ENCODE measurements around the gene KANK3. TPM values are rescaled to one million over a fixed set of nuclear protein-coding genes. Genes with fewer than 3 reads are reported as not detected.
"Not testable (repeated sequence)": the region's sequence is repeated elsewhere in the genome, so short reads cannot be mapped to it uniquely, and the experiment has no call there.

Gene KANK3
- total and polyA plus RNA-seq, 2 donors = 8.1 to 13.0 TPM

DNA sequence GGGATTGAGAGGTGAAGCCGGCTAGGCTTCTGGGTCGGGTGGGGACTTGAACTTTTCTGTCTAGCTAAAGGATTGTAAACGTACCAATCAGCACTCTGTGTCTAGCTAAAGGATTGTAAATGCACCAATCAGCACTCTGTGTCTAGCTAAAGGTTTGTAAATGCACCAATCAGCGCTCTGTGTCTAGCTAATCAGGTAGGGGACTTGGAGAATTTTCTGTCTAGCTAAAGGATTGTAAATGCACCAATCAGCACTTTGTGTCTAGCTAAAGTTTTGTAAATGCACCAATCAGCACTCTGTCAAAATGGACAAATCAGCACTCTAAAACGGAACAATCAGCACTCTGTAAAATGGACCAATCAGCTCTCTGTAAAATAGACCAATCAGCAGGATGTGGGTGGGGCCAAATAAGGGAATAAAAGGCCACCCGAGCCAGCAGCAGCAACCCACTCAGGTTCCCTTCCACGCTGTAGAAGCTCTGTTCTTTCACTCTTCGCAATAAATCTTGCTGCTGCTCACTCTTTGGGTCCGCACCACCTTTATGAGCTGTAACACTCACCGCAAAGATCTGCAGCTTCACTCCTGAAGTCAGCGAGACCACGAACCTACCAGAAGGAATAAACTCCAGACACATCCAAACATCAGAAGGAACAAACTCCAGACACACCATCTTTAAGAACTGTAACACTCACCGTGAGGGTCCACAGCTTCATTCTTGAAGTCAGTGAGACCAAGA is 36.3 kb upstream of the KANK3 start:
- H3K27ac ChIP-seq (ENCODE audit: low read depth); H3K4me3 ChIP-seq (ENCODE audit: low read depth, low read length); DNase-seq (ENCODE audit: extremely low spot score); H3K4me1 ChIP-seq (ENCODE audit: insufficient read depth); H3K36me3 ChIP-seq (ENCODE audit: insufficient read depth): not testable (repeated sequence)
- WGBS = 94% methylated on average over 13 of the region's 13 CpGs

DNA sequence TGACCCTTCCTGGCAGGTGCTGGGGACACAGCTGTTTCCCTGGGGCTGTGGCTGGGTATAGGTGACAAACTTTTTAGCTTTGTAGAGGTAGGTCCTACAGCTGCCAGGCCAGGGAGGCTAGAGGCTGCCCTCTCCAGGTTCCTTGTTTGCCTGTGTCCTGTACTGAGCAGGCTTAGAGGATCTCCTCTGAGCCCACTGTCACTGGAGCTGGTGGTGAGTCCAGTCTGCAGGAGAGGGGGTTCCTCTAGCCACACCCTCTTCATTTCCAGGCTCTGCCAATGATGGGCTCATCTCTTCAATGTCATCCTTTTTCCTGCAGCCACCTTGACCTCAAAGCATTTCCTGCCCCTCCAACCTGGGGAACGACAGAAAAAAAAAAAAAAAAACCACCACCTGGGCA is 34.5 kb upstream of the KANK3 start:
- no peaks in the 10 kb centered on the region for H3K4me1 ChIP-seq (ENCODE audit: insufficient read depth)
- H3K36me3 ChIP-seq (ENCODE audit: insufficient read depth) = peaks cover 3% of the 10 kb centered on the region
- 50% methylated on average over 1 of the region's 1 CpG for WGBS
- H3K4me3 ChIP-seq (ENCODE audit: low read depth, low read length) = no peak overlapping the region
- DNase-seq (ENCODE audit: extremely low spot score) = no peak
- no peak overlapping the region for H3K27ac ChIP-seq (ENCODE audit: low read depth)

DNA sequence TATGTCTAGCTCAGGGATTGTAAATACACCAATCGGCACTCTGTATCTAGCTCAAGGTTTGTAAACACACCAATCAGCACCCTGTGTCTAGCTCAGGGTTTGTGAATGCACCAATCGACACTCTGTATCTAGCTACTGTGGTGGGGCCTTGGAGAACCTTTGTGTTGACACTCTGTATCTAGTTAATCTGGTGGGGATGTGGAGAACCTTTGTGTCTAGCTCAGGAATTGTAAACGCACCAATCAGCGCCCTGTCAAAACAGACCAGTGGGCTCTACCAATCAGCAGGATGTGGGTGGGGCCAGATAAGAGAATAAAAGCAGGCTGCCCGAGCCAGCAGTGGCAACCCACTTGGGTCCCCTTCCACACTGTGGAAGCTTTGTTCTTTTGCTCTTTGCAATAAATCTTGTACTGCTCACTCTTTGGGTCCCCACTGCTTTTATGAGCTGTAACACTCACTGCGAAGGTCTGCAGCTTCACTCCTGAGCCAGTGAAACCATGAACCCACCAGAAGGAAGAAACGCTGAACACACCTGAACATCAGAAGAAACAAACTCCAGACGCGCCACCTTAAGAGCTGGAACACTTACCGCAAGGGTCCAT is 33.4 kb upstream of the KANK3 start:
- WGBS = 84% methylated on average over 10 of the region's 10 CpGs
- DNase-seq (ENCODE audit: extremely low spot score); H3K27ac ChIP-seq (ENCODE audit: low read depth); H3K36me3 ChIP-seq (ENCODE audit: insufficient read depth); H3K4me1 ChIP-seq (ENCODE audit: insufficient read depth); H3K4me3 ChIP-seq (ENCODE audit: low read depth, low read length): not testable (repeated sequence)

- not testable (repeated sequence) for H3K27ac ChIP-seq (ENCODE audit: low read depth); H3K36me3 ChIP-seq (ENCODE audit: insufficient read depth); H3K4me3 ChIP-seq (ENCODE audit: low read depth, low read length); H3K4me1 ChIP-seq (ENCODE audit: insufficient read depth); DNase-seq (ENCODE audit: extremely low spot score)
- WGBS = 96% methylated on average over 32 of the region's 32 CpGs
Measured at GRCh38 chr19:8375766-8376165, 32.7 kb upstream of the KANK3 start.

DNA sequence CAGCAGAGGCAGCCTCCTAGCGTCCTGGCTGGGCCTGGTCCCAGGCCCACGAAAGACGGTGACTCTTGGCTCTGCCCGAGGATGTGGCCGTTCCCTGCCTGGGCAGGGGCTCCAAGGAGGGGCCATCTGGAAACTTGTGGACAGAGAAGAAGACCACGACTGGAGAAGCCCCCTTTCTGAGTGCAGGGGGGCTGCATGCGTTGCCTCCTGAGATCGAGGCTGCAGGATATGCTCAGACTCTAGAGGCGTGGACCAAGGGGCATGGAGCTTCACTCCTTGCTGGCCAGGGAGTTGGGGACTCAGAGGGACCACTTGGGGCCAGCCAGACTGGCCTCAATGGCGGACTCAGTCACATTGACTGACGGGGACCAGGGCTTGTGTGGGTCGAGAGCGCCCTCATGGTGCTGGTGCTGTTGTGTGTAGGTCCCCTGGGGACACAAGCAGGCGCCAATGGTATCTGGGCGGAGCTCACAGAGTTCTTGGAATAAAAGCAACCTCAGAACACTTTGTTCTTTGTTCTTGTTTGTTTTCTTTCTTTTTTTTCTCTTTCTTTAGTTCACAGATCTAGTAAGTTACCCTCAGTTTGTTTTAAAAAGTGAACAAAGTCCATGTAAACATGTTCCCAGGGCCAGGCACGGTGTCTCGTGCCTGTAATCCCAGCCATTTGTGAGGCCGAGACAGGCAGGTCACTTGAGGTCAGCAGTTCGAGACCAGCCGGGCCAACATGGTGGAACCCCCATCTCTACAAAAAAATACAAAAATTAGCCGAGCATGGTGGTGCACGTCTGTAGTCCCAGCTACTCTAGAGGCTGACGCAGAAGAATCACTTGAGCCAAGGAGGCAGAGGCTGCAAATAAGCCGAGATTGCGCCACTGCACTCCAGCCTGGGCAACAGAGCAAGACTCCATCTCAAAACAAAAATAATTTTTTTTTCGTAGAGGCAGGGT is 31.1 kb upstream of the KANK3 start:
- 89% methylated on average over 26 of the region's 26 CpGs for WGBS
- DNase-seq (ENCODE audit: extremely low spot score) = no peak
- Histone ChIP-seq H3K4me1 (ENCODE audit: insufficient read depth) (no peaks in the 10 kb centered on the region), H3K4me3 (ENCODE audit: low read depth, low read length) (no peak overlapping the region), H3K27ac (ENCODE audit: low read depth) (no peak overlapping the region), H3K36me3 (ENCODE audit: insufficient read depth) (peaks cover 3% of the 10 kb centered on the region)

DNA sequence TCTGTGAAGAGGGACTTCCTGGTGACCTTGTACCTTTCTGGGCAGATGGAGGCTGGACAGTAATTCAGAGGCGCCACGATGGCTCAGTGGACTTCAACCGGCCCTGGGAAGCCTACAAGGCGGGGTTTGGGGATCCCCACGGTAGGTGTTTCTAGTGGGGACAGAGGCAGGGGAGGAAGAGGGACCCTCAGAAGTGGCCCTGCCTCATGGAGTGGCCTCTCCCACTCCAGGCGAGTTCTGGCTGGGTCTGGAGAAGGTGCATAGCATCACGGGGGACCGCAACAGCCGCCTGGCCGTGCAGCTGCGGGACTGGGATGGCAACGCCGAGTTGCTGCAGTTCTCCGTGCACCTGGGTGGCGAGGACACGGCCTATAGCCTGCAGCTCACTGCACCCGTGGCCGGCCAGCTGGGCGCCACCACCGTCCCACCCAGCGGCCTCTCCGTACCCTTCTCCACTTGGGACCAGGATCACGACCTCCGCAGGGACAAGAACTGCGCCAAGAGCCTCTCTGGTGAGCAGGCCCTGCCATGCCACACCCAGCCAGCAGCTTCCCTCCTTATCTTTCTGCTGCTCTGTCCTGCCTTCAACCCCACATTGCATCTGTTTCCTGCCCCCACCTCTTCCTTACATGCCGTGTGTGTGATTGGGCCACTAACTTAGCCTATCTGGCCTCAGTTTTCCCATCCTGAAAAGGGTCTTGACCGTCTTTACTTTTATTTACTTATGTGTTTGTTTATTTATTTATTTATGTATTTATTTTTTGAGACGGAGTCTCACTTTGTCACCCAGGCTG is 28.1 kb upstream of the KANK3 start:
- Histone ChIP-seq H3K27ac (ENCODE audit: low read depth) (no peak overlapping the region), H3K4me1 (ENCODE audit: insufficient read depth) (peaks cover 2% of the 10 kb centered on the region), H3K36me3 (ENCODE audit: insufficient read depth) (peaks cover 3% of the 10 kb centered on the region), H3K4me3 (ENCODE audit: low read depth, low read length) (no peak overlapping the region)
- WGBS = 87% methylated on average over 28 of the region's 28 CpGs
- no peak for DNase-seq (ENCODE audit: extremely low spot score)

DNA sequence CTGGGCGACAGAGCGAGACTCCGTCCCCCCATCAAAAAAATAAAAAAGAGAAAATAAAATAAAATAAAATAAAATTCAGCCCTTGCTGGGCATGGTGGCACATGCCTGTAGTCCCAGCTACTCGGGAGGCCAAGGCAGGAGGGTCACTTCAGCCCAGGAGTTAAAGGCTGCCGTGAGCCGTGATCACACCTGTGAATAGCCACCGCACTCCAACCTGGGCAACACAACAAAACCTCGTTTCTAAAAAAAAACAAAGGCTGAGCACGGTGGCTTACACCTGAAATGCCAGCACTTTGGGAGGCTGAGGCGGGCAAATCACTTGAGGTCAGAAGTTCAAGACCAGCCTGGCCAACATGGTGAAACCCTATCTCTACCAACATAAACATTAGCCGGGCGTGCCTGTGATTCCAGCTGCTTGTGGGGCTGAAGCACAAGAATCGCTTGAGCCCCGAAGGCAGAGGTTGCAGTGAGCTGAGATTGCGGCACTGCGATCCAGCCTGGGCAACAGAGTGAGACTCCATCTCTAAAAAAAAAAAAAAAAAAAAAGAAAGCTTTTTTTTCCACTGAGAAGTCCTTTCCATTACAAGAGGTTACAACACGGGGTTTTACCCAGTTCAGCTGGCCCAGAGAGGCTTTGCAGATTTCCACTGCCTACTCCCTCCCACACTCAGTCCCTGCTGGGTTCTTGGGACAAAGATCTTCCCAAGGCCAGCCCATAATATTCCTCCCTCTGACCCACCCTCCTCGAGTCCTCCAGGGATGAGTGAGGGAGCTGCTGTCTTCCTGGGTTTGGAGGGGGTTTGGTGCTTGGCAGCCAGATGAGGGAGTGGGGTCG is 27.3 kb upstream of the KANK3 start:
- 82% methylated on average over 19 of the region's 19 CpGs for WGBS
- no peak for DNase-seq (ENCODE audit: extremely low spot score)
- no peak overlapping the region for H3K4me3 ChIP-seq (ENCODE audit: low read depth, low read length)

GRCh38 chr19:8367327-8368001 is 24.4 kb upstream of the KANK3 start:
- H3K4me3 ChIP-seq (ENCODE audit: low read depth, low read length) = no peak overlapping the region
- H3K36me3 ChIP-seq (ENCODE audit: insufficient read depth) = no peaks in the 10 kb centered on the region
- no peak overlapping the region for H3K27ac ChIP-seq (ENCODE audit: low read depth)
- peaks cover 2% of the 10 kb centered on the region for H3K4me1 ChIP-seq (ENCODE audit: insufficient read depth)
- DNase-seq (ENCODE audit: extremely low spot score) = peak; percentile 77
- 18% methylated on average over 23 of the region's 23 CpGs for WGBS

More for the DNA sequence above, 27.3 kb upstream of the KANK3 start:
- Histone ChIP-seq H3K36me3 (ENCODE audit: insufficient read depth) (peaks cover 3% of the 10 kb centered on the region), H3K27ac (ENCODE audit: low read depth) (no peak overlapping the region), H3K4me1 (ENCODE audit: insufficient read depth) (peaks cover 2% of the 10 kb centered on the region)

DNA sequence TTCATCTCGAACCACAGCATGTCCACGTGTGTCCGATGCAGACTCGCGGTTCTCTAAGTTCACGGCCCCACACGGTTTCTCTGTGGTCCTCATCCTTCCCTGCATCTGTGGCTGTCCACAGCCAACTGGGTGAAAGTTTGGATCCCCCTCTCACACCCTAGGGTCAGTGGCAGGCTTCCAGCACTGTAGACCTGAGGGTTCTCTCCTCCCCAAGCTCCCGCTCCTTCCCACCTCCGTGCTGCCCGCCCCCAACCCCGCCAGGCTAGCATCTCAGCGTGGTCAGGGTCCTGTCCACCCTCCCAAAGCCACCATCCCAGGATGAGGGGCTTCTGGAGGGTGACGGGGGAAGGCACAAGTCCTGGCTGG is 23.9 kb upstream of the KANK3 start:
- Histone ChIP-seq H3K27ac (ENCODE audit: low read depth) (no peak overlapping the region), H3K4me3 (ENCODE audit: low read depth, low read length) (no peak overlapping the region), H3K36me3 (ENCODE audit: insufficient read depth) (no peaks in the 10 kb centered on the region), H3K4me1 (ENCODE audit: insufficient read depth) (peaks cover 4% of the 10 kb centered on the region)
- 42% methylated on average over 13 of the region's 13 CpGs for WGBS
- DNase-seq (ENCODE audit: extremely low spot score) = no peak

DNA sequence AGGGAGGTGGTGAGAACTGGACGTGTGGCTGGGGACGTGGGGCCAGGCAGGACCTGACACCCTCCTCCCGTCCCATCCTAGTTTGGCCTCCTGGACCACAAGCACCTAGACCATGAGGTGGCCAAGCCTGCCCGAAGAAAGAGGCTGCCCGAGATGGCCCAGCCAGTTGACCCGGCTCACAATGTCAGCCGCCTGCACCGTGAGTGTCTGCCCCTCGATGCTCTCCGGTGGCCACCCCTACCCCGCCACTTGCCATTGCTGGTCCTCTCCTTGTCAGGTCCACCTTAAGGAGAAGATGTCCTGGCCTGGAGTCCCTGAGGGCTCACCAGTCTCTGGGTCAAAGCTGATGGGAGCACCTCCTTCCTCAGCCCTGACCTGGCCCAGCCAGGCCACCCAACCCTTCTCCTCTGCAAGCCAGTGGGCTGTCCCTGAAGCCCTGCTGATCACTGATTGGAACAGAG is 23.1 kb upstream of the KANK3 start:
- H3K36me3 ChIP-seq (ENCODE audit: insufficient read depth) = no peaks in the 10 kb centered on the region
- peaks cover 4% of the 10 kb centered on the region for H3K4me1 ChIP-seq (ENCODE audit: insufficient read depth)
- no peak for DNase-seq (ENCODE audit: extremely low spot score)
- 93% methylated on average over 11 of the region's 11 CpGs for WGBS
- H3K4me3 ChIP-seq (ENCODE audit: low read depth, low read length) = no peak overlapping the region
- H3K27ac ChIP-seq (ENCODE audit: low read depth) = no peak overlapping the region

GRCh38 chr19:8363803-8364771 is 21.0 kb upstream of the KANK3 start, which contains the start of gene ANGPTL4:
ANGPTL4 (plus strand) TSS chr19:8364155; CDS start chr19:8364322, 167 bp downstream.
- Histone ChIP-seq H3K27ac (ENCODE audit: low read depth) (peak within 1 kb of the TSS; percentile 39), H3K4me1 (ENCODE audit: insufficient read depth) (peaks cover 4% of the 10 kb centered on the region), H3K36me3 (ENCODE audit: insufficient read depth) (no peaks in the 10 kb centered on the region), H3K4me3 (ENCODE audit: low read depth, low read length) (peak within 1 kb of the TSS; percentile 44)
- 1% methylated on average over 81 of the region's 81 CpGs for WGBS
- no peak for DNase-seq (ENCODE audit: extremely low spot score)

All from urinary bladder (tissue), 4 donors.